ENCODE measurements around the gene JPT1.
"Not testable (repeated sequence)": the region's sequence is repeated elsewhere in the genome, so short reads cannot be mapped to it uniquely, and the experiment has no call there.

DNA sequence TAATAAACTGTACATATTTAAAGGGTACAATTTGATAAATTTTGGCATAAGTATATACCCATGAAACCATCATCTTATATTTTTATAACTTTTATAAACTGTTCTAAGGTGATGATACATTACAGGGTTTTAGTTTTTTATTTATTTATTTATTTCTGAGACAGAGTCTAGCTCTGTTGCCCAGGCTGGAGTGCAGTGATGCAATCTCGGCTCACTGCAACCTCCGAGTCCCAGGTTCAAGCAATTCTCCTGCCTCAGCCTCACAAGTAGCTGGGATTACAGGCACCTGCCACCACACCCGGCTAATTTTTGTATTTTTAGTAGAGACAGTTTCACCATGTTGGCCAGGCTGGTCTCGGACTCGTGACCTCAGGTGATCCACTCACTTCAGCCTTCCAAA lies 26.4 kb downstream of the JPT1 start:
- TF ChIP-seq TAF1, POLR2A, POU2F2, POLR2AphosphoS5 (IDR thresholded peaks at IDR 0.05; ENCODE audit: low read depth, low read length): not testable (repeated sequence)

Measured in GM12891 (cell line).